A172 (cell line): ENCODE results near the gene STARD6. TPM values are rescaled to one million over a fixed set of nuclear protein-coding genes. Genes with fewer than 3 reads are reported as not detected.

ENCODE experiments used
- total RNA-seq: library from RNA; depleted of rRNA; stranded (reverse); fragments of >200 nt; shearing (Covaris generic); gene quantifications from 2 replicates; pipeline ENCODE4 v1.2.3, GENCODE V29; 2014; rRNA removed

The STARD6 gene
- total RNA-seq, 1 experiment from 2014 or later = not detected

Other genes with a start within 250 kb of the STARD6 start
- 16.2 and 222 TPM in 2 replicates for gene MBD2, start 133.2 kb downstream of the STARD6 start, total RNA-seq
- gene POLI, start 88.3 kb downstream of the STARD6 start, total RNA-seq = 7.6 and 7.9 TPM in 2 replicates
- gene C18orf54, start within 50 bp of the STARD6 start, total RNA-seq = 4.8 and 5.7 TPM in 2 replicates
- gene DYNAP, start 233.4 kb upstream of the STARD6 start, total RNA-seq = not detected in 2 replicates